NB4 (cell line): Measurements from ENCODE around the gene PARK7.

Experiments used
- DNase-seq: peaks from one replicate; pipeline ENCODE4 v3.0.0; 2010; ENCODE audit warnings: low read depth
- H3K4me3 ChIP-seq: one replicate; pipeline ENCODE4 v1.5.1; 2011; ENCODE audit warnings: mild to moderate bottlenecking, low read depth, low read length, moderate library complexity
- MYC ChIP-seq: IDR thresholded peaks from 2 replicates; pipeline ENCODE4 v1.6.1; 2011; ENCODE audit warnings: low read depth, low read length
- POLR2A ChIP-seq: IDR thresholded peaks from 2 replicates; pipeline ENCODE4 v1.6.1; 2011; ENCODE audit warnings: mild to moderate bottlenecking; ENCODE audit not compliant: insufficient read length; ENCODE audit errors: extremely low read depth
- TF ChIP-seq, protein P1 (sequence below): IDR thresholded peaks from one replicate; pipeline ENCODE4 v1.5.1; 2012; ENCODE audit warnings: low read depth, low read length
- TF ChIP-seq, protein P2 (sequence below): IDR thresholded peaks from 2 replicates; pipeline ENCODE4 v1.6.1; 2011; ENCODE audit warnings: low read depth, low read length

The PARK7 gene

GRCh38 chr1:8031176-8031785 is 69.8 kb downstream of the PARK7 start:
- no peak overlapping the region for H3K4me3 ChIP-seq
- DNase-seq, result peak; percentile 51
- TF ChIP-seq, protein P1, sequence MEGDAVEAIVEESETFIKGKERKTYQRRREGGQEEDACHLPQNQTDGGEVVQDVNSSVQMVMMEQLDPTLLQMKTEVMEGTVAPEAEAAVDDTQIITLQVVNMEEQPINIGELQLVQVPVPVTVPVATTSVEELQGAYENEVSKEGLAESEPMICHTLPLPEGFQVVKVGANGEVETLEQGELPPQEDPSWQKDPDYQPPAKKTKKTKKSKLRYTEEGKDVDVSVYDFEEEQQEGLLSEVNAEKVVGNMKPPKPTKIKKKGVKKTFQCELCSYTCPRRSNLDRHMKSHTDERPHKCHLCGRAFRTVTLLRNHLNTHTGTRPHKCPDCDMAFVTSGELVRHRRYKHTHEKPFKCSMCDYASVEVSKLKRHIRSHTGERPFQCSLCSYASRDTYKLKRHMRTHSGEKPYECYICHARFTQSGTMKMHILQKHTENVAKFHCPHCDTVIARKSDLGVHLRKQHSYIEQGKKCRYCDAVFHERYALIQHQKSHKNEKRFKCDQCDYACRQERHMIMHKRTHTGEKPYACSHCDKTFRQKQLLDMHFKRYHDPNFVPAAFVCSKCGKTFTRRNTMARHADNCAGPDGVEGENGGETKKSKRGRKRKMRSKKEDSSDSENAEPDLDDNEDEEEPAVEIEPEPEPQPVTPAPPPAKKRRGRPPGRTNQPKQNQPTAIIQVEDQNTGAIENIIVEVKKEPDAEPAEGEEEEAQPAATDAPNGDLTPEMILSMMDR, result peak; percentile 38
- TF ChIP-seq MYC, result no peak
- no peak for TF ChIP-seq POLR2A
- TF ChIP-seq, protein P2, sequence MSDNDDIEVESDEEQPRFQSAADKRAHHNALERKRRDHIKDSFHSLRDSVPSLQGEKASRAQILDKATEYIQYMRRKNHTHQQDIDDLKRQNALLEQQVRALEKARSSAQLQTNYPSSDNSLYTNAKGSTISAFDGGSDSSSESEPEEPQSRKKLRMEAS, result no peak

- DNase-seq, result no peak
- H3K4me3 ChIP-seq, result no peak overlapping the region
- TF ChIP-seq, protein P1, result no peak
- TF ChIP-seq MYC (no peak), POLR2A (no peak)
- TF ChIP-seq, protein P2, result no peak
Measured at GRCh38 chr1:8032366-8032910, 70.9 kb downstream of the PARK7 start.

DNA sequence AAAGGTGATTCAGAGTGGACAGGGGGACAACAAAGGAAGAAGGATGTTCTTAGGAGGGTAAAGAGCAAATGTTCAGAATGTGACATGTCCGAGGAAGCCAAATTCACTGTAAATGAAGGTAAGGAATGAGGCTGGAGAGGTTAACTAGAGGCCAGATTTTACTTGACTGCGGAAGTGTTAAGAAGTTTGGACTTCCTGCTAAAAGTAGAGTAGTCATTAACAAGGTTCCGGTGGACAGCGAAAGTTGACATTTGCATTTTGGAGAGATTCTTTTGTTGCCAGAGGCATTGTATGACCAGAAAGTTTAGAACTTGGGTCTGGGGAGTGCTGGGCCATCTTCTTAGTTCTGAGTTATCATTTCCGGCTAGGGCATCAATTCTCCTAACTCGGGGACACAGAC is 71.8 kb downstream of the PARK7 start:
- TF ChIP-seq POLR2A (no peak), MYC (no peak)
- TF ChIP-seq, protein P1, result no peak
- TF ChIP-seq, protein P2, result no peak
- no peak overlapping the region for H3K4me3 ChIP-seq
- no peak for DNase-seq
